ENCODE measurements around the gene HNF1A.

GRCh38 chr12:121022713-121023112, 44.4 kb downstream of the HNF1A start:
- TF ChIP-seq CTCF (IDR thresholded peaks at IDR 0.05; ENCODE audit: low read depth, low read length, missing input control) (no peak), EGR1 (IDR thresholded peaks at IDR 0.05; ENCODE audit: low read depth in 2 of 2) (no peak), HNF4A (conservative IDR thresholded peaks at IDR 0.05) (no peak), NR2F2 (IDR thresholded peaks at IDR 0.05) (no peak)
